Esophagus muscularis mucosa (tissue), 4 donors: Measurements from ENCODE around the gene CSPG4.

Experiments
- EP300 ChIP-seq: sonication (generic); formaldehyde crosslinking; IDR thresholded peaks from one replicate; pipeline ENCODE4 v1.6.1; 2017; ENCODE audit warnings: antibody characterized with exemption
- POLR2A ChIP-seq: fragments of 450-650 bp; IDR thresholded peaks from one replicate; pipeline ENCODE4 v1.6.1; 2017; ENCODE audit warnings: antibody characterized with exemption, moderate library complexity, mild to moderate bottlenecking, low read depth
- POLR2AphosphoS5 ChIP-seq, 2 donors: sonication (generic); formaldehyde crosslinking; IDR thresholded peaks; one replicate each; pipeline ENCODE4 v1.6.1; 2017; ENCODE audit warnings: antibody characterized with exemption in 2 of 2
- TF ChIP-seq, protein P1 (sequence below), 3 experiments: fragments of 200-600 bp in 2 of 3; fragments of 450-650 bp in 1 of 3; sonication (generic) in 2 of 3; IDR thresholded peaks; one replicate each; pipeline ENCODE4 v1.5.1; 2017 to 2019; ENCODE audit warnings: antibody characterized with exemption in 3 of 3, mild to moderate bottlenecking in 2 of 3, moderate library complexity in 1 of 3

GRCh38 chr15:75736256-75736655 is 23.6 kb upstream of the CSPG4 start:
- TF ChIP-seq, protein P1, sequence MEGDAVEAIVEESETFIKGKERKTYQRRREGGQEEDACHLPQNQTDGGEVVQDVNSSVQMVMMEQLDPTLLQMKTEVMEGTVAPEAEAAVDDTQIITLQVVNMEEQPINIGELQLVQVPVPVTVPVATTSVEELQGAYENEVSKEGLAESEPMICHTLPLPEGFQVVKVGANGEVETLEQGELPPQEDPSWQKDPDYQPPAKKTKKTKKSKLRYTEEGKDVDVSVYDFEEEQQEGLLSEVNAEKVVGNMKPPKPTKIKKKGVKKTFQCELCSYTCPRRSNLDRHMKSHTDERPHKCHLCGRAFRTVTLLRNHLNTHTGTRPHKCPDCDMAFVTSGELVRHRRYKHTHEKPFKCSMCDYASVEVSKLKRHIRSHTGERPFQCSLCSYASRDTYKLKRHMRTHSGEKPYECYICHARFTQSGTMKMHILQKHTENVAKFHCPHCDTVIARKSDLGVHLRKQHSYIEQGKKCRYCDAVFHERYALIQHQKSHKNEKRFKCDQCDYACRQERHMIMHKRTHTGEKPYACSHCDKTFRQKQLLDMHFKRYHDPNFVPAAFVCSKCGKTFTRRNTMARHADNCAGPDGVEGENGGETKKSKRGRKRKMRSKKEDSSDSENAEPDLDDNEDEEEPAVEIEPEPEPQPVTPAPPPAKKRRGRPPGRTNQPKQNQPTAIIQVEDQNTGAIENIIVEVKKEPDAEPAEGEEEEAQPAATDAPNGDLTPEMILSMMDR (IDR thresholded peaks at IDR 0.05), result no peak
- TF ChIP-seq POLR2A, result no peak
- no peak for TF ChIP-seq POLR2AphosphoS5 (IDR thresholded peaks at IDR 0.05)
- no peak for TF ChIP-seq EP300
